GM19438 (cell line): ENCODE results near the gene PRPSAP1.

Source experiments
- ATAC-seq: cut with Tn5 transposase; IDR thresholded peaks from one replicate; pipeline ENCODE4 v1.9.1; 2021; ENCODE audit warnings: low read depth; ENCODE audit not compliant: unreplicated experiment

PRPSAP1 gene

GRCh38 chr17:76383546-76384221 lies 30.0 kb upstream of the PRPSAP1 start:
- no peak for ATAC-seq

- no peak for ATAC-seq
Observed at GRCh38 chr17:76382803-76383545, 29.3 kb upstream of the PRPSAP1 start.

GRCh38 chr17:76382351-76382802 lies 28.7 kb upstream of the PRPSAP1 start:
- ATAC-seq = no peak

- ATAC-seq = no peak
Observed at GRCh38 chr17:76381633-76382350, 28.1 kb upstream of the PRPSAP1 start.

- no peak for ATAC-seq
Observed at GRCh38 chr17:76379646-76380376, 26.1 kb upstream of the PRPSAP1 start.

- no peak for ATAC-seq
Observed at GRCh38 chr17:76379275-76379641, 25.5 kb upstream of the PRPSAP1 start.

GRCh38 chr17:76378548-76379274 lies 25.0 kb upstream of the PRPSAP1 start:
- ATAC-seq = no peak

GRCh38 chr17:76376318-76377133 lies 22.8 kb upstream of the PRPSAP1 start:
- ATAC-seq = no peak

GRCh38 chr17:76371656-76372628 lies 18.2 kb upstream of the PRPSAP1 start:
- no peak for ATAC-seq

GRCh38 chr17:76370261-76370993 lies 16.7 kb upstream of the PRPSAP1 start:
- no peak for ATAC-seq

GRCh38 chr17:76369804-76370203 lies 16.1 kb upstream of the PRPSAP1 start:
- no peak for ATAC-seq

GRCh38 chr17:76369379-76369778 lies 15.7 kb upstream of the PRPSAP1 start:
- no peak for ATAC-seq

GRCh38 chr17:76368545-76368944 lies 14.8 kb upstream of the PRPSAP1 start:
- ATAC-seq = no peak

- ATAC-seq = no peak
Observed at GRCh38 chr17:76367642-76368041, 13.9 kb upstream of the PRPSAP1 start.

- no peak for ATAC-seq
Observed at GRCh38 chr17:76366247-76366646, 12.5 kb upstream of the PRPSAP1 start.

- no peak for ATAC-seq
Observed at GRCh38 chr17:76365256-76365903, 11.7 kb upstream of the PRPSAP1 start.
